GM19324 (cell line): ENCODE measurements around the gene KCNMA1.
A peak's percentile ranks its signal among the peaks of the same experiment; 100 is the strongest.

Experiments
- ATAC-seq: cut with Tn5 transposase; IDR thresholded peaks from one replicate; pipeline ENCODE4 v1.9.1; 2021; ENCODE audit warnings: mild to moderate bottlenecking, moderate library complexity; ENCODE audit not compliant: unreplicated experiment, low FRiP score

Gene KCNMA1

DNA sequence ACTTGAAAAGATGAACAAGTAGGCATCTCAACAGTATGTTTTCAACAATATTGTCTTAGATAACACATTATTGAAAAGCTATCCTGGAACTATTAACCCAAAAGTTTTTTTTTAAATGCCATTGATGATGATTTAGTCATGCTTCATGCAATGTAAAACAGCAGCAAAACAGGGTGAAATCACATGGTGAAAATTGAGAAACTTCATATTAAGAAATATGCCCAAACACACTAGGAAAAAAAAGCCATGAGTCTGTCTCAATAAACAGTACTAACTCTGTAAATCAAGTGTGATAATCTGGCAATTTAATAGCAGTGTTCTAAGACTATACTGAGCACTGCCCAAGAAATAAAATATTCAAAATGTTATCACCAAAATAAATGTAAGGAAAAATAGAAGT is 613.1 kb downstream of the KCNMA1 start:
- no peak for ATAC-seq

- no peak for ATAC-seq
Measured at GRCh38 chr10:77023396-77023795, 614.2 kb downstream of the KCNMA1 start.

DNA sequence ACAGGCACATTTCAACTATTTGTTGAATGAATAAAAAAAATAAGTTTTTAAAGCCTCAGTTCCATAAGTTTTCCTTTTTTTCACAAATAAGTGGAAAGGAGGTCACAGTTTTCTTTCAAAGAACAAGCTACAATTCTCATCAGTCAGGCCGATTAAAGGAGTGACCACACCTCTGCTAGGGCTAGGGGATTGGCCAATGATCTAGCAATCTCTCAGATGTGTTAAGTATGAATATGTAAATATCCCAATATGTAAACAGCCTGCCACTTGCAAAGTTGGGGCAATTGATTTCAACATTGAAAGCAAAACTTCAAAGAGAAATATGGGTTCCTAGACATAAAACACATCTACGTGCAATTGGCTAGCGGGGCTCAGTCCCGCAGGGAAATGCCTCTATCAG is 614.9 kb downstream of the KCNMA1 start:
- no peak for ATAC-seq

DNA sequence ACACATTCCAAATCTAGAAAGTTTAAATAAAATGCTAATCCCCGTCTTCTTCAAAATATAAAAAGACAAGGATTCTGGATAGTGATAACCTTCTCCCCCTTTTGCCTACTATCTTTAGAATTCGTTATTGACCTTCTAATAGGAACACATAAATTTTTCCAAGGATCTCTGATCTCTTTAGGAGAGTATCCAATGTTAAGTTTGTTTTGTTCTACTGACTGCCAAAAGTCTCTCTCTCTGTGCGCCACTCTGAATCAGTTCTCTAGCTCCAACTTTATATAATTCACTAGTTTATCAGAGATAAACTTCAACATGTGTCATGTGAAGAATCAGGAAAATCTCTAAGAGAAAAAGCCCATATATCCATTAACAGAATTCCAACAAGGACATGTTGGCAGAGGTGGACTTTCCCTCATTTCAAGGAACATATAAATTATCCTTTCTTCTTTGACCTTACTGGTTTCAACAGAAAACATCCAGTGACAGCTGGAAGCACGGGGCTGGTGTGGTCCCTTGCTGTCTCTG is 615.6 kb downstream of the KCNMA1 start:
- no peak for ATAC-seq

GRCh38 chr10:77020426-77021040 is 617.1 kb downstream of the KCNMA1 start:
- no peak for ATAC-seq

DNA sequence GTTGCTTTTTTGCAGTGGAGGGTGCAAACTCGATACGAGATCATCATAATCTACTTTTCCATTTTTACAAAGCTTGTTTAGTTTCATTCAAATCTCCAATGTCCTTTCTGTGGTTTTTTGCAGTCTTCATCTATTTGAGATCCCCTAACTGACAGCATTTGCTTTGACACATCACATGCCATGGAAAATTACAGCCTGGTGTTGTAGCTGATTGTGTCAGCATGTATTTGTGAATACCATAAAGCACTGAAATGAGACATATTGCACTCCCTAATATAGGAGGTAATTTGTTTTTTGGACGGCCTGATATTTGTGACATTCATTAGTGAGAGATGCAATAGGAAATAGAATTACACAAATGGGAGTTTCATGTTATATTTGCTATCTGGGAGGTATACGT is 620.8 kb downstream of the KCNMA1 start:
- ATAC-seq: no peak

GRCh38 chr10:77016278-77016815 is 621.3 kb downstream of the KCNMA1 start:
- no peak for ATAC-seq

DNA sequence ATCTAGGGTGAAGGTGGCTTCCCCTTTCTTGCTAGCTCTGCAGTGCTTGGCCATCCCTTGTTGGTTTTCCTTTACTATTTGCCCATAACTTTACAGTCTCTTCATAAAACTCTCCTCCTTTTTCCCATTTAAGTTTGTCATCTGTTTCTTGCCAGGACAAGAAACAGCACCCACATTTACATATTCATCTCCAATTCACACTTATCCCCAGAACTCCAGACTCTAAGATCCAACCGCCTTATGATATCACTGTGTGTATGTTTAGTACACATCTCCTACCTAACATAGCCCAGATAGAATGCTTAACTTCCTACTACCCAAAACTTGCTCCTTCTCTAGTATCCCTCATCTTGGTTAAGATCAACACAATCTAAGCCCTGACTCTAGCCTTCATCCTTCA is 622.2 kb downstream of the KCNMA1 start:
- no peak for ATAC-seq

DNA sequence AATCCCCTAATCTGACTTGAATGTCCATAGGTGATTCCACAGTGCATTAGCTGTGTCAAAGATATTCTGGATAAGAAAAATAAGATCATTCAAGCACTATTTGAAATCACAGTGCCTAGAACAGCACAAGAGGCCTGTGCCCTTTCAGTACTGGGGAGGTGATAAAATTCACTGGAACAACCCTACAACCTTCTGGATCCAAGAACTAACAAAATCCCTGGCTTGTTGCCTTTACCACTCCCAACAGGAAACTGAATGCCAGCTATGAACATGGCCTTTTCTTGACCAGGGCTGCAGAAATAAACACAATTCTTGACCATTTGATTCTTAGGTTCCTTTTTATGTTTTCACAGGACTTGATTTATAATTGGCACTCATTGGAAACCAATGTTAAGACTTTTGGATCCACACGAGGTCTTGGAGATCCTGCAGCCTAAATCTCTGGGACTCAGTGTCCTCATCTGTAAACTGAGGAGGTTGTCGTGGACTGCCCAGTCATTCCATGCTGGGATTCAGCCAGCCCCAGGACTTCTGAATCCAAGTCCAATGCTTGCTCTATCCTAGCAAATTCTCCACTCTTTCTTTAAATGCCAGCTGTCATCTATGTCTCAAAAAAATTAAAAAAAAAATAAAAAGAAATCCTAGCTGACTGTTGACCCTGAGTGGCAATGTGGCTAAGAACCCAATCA is 624.7 kb downstream of the KCNMA1 start:
- no peak for ATAC-seq

DNA sequence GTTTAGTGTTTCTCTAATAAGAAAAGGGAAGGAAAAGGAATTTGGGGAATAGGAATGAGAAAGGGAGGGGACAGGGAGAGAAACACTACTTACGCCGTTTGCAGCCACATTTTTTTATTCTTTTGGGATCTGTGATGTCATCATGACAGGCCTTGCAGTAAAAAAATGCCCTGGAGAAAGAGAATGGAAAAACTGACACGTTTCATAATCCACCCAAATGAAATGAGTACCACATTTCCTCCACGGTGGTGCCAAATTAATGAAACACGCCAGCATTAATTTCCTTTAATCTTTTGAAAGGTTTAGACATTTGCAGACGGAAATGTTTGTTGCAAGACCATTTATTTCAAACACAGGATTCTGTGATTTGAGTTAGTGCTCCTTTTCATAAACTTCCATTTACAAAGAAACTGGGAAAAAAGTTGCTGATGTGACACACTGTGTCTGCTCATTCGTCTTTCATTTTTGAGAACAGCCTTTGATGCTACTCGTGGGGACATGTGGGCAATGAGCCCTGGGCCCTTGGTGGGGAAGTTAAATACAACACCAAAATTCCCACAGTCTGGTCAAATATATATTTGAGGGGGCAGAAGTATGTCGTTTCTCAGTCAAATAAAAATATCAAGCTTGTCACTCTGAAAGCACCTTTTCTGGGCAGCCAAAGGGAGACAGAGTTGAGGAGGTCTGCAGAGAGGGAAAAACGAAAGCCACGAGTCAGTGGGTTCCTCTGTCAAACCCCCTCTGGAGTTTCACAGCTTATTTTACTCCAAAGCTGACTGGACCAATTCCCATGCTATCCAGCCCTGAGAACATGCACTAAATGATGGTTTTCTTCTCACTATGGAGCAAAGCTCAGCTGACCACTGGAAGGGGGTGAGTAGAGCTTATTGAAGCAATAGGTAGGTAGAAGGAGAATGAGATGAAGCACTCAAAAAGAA is 625.5 kb downstream of the KCNMA1 start:
- ATAC-seq: no peak

- no peak for ATAC-seq
Measured at GRCh38 chr10:77010430-77010829, 627.2 kb downstream of the KCNMA1 start.

- ATAC-seq: peak; percentile 84
Measured at GRCh38 chr10:77007834-77008233, 629.8 kb downstream of the KCNMA1 start.

DNA sequence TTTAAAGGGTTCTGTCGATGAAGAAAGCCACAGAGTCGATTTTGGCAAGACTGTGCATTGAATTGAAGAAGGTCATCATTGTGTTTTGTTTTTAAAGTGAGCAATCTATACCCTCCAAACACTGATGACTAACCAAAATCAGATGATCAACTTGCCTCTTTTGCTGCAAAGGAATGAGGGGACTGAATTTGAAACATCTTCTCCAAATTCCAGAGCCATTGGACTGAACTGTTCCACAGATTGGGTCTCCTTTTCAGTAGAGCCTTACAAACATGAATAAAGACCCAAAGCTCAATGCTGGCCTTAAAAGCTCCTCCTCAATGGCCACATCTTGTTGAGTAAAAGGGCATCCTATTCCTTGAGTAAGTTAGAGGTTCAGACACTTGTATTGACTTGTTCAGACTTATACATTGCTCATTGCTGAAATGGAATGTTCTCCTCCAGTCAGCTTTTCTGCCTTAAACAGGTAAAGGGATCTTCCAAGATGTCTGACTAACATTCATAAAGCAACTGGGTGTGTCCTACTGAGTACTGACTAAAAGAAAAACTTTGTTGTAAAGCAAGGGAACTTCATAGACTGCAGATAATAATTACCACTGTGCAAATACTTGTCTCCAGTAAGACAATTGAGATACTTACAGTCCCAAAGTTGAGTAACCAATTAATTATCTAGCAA is 630.6 kb downstream of the KCNMA1 start:
- no peak for ATAC-seq

DNA sequence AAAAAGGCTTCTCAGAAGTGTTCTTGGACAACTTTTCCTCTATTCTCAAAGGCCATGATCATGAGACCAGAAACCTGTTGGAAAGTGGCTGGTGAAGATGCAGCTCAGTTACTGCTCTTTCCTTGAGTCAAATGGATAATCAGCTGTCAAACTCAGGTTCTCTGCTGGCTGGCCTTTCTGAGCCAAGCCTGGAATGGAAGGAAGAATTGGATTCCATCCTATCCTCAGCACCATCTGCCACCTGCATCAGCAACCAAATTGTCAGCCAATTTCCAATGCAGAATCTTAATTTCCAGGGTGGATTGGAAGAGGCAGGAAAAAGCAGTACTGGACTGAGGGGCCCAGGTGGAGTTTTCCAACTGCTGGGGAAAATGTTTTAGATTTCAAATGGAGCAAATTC is 631.7 kb downstream of the KCNMA1 start:
- no peak for ATAC-seq

DNA sequence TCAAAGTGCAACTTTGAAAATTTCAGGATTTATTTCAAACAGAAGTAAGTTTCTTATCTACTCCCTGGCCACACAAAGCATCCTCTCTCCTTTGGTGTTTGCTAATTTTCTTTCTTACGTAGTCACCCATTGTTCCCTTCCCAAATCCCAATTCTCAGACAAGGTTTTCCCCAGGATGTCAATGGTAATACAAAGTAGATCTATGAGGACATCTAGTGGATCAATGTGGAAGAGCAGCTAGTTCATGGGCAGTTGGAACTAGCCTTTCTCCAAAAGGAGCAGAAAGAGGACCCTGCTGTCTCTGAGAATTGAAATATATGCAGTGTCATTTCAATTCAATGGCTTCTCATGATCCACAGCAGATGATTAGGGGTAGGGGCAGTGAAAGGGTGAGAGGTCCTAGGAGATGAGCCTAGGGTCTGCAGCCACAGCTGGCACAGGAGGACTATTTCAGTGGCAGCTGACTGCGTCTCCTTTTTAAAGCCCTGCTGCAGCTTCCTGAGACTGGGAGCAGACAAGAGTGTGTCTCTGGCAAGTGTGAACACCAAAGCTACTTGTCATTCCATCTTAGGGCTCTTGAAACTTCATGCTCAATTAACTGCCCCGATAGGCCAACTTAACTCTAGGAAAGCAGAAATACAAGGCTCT is 632.6 kb downstream of the KCNMA1 start:
- ATAC-seq: no peak

- no peak for ATAC-seq
Measured at GRCh38 chr10:77002872-77003271, 634.7 kb downstream of the KCNMA1 start.

DNA sequence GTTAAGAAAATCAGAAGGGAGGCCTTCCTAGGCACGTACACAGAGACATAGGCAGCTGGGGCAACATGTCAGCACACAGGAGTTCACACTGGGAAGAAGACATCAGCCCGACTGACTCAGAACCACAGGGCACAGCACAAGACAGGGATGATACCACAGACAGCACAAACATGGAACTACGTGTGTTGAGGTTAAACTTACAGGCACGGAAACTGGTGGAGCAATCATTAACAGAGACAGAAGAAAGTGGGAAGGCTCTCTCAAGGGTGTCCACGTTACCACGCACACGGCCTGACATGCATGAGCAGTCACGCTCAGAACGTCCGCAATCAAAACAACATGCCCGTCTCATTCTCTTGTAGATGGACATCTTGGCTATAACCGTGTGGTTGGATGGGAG is 636.4 kb downstream of the KCNMA1 start:
- ATAC-seq: no peak

DNA sequence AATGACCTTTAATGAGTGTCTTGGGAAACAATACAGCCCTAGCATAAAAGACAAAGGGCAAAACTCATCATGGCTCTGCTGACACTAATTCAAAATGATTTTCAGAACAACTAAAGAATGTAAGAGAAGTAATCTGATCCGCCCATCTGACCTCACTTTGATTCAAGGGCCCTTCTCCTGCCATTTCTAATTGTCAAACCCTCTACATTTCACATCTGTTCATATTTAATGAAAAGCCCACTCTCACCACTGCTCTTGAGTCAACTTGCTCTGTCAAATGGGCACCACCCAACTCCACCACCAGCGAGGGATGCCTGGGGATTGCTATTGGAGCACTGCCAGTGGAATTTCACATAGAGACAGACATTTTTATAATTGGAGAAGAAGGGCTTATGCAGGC is 639.2 kb downstream of the KCNMA1 start:
- no peak for ATAC-seq

DNA sequence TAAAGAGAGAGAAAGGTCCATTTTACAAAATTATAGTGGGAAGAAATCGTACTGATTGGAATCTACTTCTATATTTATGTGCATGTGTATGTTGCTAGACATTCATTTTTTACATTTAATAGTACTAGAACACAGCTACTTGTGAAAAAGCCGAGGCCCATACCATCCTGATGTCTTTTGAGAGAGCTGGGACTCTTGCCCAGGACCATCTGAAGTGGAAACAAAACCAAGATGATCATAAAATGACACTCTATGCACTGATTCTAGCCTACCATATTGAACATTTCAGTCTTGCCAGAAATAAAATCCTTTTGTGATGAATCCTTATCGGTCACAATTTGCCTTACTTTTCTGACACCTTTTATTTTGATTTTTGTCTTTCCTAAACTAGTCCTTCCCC is 640.0 kb downstream of the KCNMA1 start:
- ATAC-seq: no peak

DNA sequence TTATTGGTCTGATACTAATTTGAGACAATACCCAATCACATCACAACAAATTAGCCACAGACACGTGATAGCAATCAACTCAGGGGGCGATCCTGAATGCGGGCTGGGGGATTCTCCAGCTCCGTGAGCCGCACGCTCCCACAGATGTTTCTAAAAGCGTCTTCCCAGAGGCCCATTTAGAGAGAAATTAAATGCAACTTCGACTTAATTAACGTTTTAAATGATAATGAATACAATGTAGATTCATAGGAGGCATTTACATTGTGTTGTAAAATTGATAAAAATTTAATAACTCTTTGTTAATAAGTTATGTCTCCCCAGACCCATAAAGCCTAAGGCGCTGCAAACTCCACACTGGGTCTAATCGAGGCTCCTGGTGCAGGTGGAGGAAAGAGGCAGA is 642.6 kb downstream of the KCNMA1 start:
- ATAC-seq: no peak
